Measurements from ENCODE around the gene TMEM253. TPM values are rescaled to one million over a fixed set of nuclear protein-coding genes. Genes with fewer than 3 reads are reported as not detected.

Gene TMEM253
- total RNA-seq, 1 donor from 2014 or later = 1.9 TPM

DNA sequence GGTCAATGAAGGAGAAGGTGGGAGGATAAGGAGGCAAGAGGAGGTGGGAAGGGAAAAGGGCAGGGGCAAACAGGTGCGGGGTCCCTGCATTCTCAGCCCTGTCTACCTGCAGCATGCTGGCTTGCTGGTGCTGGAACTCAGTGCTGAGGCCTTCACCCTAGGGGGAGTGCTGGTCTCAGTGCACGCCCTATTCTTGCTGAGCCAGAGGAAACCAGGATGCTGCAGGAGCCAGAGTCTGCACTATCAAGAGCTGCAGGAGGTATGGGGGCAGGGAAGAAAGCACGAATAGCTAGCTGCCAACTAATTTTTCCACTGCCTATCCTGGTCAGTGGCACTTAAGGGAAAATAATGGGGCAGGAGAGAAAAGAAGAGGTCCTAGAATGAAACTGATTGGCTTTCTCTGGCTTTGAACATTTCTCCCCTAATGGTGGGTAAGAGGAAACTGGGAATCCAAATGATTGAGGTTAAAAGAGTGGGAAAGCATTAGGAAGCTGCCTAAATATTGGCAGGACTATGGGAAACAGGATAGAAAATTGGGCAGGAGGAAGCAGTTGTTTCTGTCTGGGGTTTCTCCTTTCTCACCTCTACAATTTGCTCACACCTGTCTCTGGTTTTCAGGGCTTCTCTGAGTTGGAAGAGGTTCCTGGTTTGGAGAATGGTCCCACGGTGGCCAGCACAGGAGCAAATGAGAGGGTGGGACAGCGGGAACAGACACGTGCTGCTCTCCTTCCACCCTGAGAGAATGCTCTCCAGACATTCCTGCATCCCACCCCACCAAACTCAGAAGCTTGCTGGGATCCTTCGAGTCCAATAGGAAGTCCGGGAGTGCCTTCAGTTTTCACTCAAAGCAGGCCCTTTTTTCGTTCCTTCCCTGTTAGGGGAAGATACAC, 1.9 kb downstream of the TMEM253 start:
- no peaks in the 10 kb centered on the region for H3K9me3 Mint-ChIP-seq
- DNase-seq (ENCODE audit: low spot score in 2 of 2, unreplicated experiment in 2 of 2) = no peak
- TF ChIP-seq, protein P1, sequence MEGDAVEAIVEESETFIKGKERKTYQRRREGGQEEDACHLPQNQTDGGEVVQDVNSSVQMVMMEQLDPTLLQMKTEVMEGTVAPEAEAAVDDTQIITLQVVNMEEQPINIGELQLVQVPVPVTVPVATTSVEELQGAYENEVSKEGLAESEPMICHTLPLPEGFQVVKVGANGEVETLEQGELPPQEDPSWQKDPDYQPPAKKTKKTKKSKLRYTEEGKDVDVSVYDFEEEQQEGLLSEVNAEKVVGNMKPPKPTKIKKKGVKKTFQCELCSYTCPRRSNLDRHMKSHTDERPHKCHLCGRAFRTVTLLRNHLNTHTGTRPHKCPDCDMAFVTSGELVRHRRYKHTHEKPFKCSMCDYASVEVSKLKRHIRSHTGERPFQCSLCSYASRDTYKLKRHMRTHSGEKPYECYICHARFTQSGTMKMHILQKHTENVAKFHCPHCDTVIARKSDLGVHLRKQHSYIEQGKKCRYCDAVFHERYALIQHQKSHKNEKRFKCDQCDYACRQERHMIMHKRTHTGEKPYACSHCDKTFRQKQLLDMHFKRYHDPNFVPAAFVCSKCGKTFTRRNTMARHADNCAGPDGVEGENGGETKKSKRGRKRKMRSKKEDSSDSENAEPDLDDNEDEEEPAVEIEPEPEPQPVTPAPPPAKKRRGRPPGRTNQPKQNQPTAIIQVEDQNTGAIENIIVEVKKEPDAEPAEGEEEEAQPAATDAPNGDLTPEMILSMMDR (IDR thresholded peaks at IDR 0.05; ENCODE audit: unreplicated experiment) = no peak

GRCh38 chr14:21103411-21103709, 2.5 kb downstream of the TMEM253 start:
- DNase-seq (ENCODE audit: low spot score in 2 of 2, unreplicated experiment in 2 of 2) = no peak
- no peaks in the 10 kb centered on the region for H3K9me3 Mint-ChIP-seq
- H3K4me3 Mint-ChIP-seq = peak overlapping the region; percentile 84
- H3K27ac Mint-ChIP-seq = peak overlapping the region; percentile 95
- H3K4me1 Mint-ChIP-seq = peaks cover 59% of the 10 kb centered on the region
- no peaks in the 10 kb centered on the region for H3K36me3 Mint-ChIP-seq
- H3K27me3 Mint-ChIP-seq (ENCODE audit: low read depth) = no peaks in the 10 kb centered on the region
- TF ChIP-seq, protein P1 (IDR thresholded peaks at IDR 0.05; ENCODE audit: unreplicated experiment) = no peak

More for the DNA sequence above, 1.9 kb downstream of the TMEM253 start:
- Mint-ChIP-seq H3K4me1 (peaks cover 54% of the 10 kb centered on the region), H3K27me3 (ENCODE audit: low read depth) (no peaks in the 10 kb centered on the region), H3K4me3 (peak overlapping the region; percentile 84), H3K27ac (peak overlapping the region; percentile 95), H3K36me3 (no peaks in the 10 kb centered on the region)

DNA sequence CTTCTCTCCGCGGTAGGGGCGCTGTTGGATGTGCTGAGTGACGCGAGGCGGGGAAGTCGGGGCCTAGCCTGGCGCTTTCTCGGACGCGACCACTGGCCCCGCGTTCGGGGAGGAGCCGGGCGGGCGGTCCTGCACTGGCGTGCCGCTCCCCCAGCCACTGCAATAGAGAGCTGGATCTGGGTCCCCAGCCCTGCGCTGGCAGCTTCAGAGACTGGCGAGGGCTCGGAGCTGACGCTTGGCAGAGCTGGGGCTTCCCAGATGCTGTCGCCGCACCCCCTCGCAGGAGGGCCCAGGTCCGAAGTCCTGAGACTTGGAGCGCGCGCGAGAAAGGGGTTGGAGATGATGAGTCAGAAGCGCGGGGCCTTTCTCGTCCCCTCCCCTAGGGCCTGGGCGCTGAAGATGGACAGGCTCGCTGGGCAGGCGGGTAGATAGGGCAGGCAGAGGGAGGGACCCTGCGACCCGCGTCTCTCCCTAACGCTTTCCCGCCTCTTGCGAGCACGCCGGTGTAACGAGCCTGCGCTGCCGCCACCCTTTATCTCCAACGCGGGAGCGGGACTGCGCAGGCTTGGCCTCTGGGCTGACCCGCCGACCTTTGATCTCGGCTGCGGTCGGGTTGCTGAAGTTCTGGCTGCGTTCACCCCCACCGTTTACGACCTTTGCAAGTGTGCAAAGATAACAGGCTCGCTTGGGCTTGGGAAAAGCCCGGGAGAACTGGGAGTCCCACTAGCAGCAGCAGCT, 3.0 kb downstream of the TMEM253 start:
- Mint-ChIP-seq H3K36me3 (no peaks in the 10 kb centered on the region), H3K4me3 (peak overlapping the region; percentile 84)
- DNase-seq (ENCODE audit: low spot score in 2 of 2, unreplicated experiment in 2 of 2) = peak; percentile 80 to 92

GRCh38 chr14:21104448-21105060, 3.7 kb downstream of the TMEM253 start:
- Mint-ChIP-seq H3K4me3 (peak overlapping the region; percentile 84), H3K27me3 (ENCODE audit: low read depth) (no peaks in the 10 kb centered on the region), H3K4me1 (peaks cover 52% of the 10 kb centered on the region), H3K27ac (peak overlapping the region; percentile 95), H3K36me3 (no peaks in the 10 kb centered on the region), H3K9me3 (no peaks in the 10 kb centered on the region)
- TF ChIP-seq, protein P1 (IDR thresholded peaks at IDR 0.05; ENCODE audit: unreplicated experiment) = peak; percentile 59
- peak in 1 of 2 experiments; percentile 72 for DNase-seq (ENCODE audit: low spot score in 2 of 2, unreplicated experiment in 2 of 2)

More for the DNA sequence above, 3.0 kb downstream of the TMEM253 start:
- Mint-ChIP-seq H3K9me3 (no peaks in the 10 kb centered on the region), H3K4me1 (peaks cover 56% of the 10 kb centered on the region), H3K27me3 (ENCODE audit: low read depth) (no peaks in the 10 kb centered on the region), H3K27ac (peak overlapping the region; percentile 95)
- TF ChIP-seq, protein P1 (IDR thresholded peaks at IDR 0.05; ENCODE audit: unreplicated experiment) = peak; percentile 62

GRCh38 chr14:21105095-21105494, 4.2 kb downstream of the TMEM253 start:
- no peak for DNase-seq (ENCODE audit: low spot score in 2 of 2, unreplicated experiment in 2 of 2)
- TF ChIP-seq, protein P1 (IDR thresholded peaks at IDR 0.05; ENCODE audit: unreplicated experiment) = no peak
- Mint-ChIP-seq H3K4me3 (peak overlapping the region; percentile 84), H3K4me1 (peaks cover 53% of the 10 kb centered on the region), H3K9me3 (no peaks in the 10 kb centered on the region), H3K36me3 (no peaks in the 10 kb centered on the region), H3K27me3 (ENCODE audit: low read depth) (no peaks in the 10 kb centered on the region), H3K27ac (peak overlapping the region; percentile 95)
